HG03280 (cell line): ENCODE measurements around the gene PCSK1N.
"Not testable (repeated sequence)": the region's sequence is repeated elsewhere in the genome, so short reads cannot be mapped to it uniquely, and the experiment has no call there.

Experiments
- ATAC-seq: cut with Tn5 transposase; IDR thresholded peaks from one replicate; pipeline ENCODE4 v1.9.1; 2021; ENCODE audit warnings: mild to moderate bottlenecking, moderate library complexity; ENCODE audit not compliant: unreplicated experiment

Gene PCSK1N, protein sequence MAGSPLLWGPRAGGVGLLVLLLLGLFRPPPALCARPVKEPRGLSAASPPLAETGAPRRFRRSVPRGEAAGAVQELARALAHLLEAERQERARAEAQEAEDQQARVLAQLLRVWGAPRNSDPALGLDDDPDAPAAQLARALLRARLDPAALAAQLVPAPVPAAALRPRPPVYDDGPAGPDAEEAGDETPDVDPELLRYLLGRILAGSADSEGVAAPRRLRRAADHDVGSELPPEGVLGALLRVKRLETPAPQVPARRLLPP

GRCh38 chrX:48835524-48836329, at the start of gene PCSK1N:
Gene PCSK1N (minus strand): TSS chrX:48835610. CDS start chrX:48835532, 78 bp downstream.
- ATAC-seq = no peak

GRCh38 chrX:48883729-48884128, 48.3 kb upstream of the PCSK1N start:
- ATAC-seq = no peak

GRCh38 chrX:48876944-48877343, 41.5 kb upstream of the PCSK1N start:
- ATAC-seq = not testable (repeated sequence)

DNA sequence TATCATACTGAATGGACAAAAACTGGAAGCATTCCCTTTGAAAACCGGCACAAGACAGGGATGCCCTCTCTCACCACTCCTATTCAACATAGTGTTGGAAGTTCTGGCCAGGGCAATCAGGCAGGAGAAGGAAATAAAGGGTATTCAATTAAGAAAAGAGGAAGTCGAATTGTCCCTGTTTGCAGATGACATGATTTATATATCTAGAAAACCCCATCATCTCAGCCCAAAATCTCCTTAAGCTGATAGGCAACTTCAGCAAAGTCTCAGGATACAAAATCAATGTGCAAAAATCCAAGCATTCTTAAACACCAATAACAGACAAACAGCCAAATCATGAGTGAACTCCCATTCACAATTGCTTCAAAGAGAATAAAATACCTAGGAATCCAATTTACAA, 36.6 kb upstream of the PCSK1N start:
- ATAC-seq = not testable (repeated sequence)

DNA sequence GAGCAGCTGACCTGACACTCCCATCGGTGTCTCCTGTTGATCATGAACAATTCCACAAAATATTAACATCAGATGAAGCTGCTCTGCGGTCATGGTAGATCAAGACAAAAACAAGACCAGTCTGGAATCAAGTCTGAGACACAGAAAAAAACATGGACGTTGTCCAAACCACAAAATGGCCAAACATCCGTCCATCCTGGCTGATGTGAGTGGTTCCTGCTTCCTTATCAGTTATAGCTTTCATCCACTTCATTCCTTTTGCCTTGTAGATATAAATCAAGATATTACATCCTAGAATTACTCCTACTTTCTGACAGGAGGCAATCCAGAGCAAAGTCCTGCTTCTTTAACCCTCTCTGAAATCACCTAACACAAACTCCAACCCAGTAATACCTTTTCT, 28.8 kb upstream of the PCSK1N start:
- no peak for ATAC-seq

DNA sequence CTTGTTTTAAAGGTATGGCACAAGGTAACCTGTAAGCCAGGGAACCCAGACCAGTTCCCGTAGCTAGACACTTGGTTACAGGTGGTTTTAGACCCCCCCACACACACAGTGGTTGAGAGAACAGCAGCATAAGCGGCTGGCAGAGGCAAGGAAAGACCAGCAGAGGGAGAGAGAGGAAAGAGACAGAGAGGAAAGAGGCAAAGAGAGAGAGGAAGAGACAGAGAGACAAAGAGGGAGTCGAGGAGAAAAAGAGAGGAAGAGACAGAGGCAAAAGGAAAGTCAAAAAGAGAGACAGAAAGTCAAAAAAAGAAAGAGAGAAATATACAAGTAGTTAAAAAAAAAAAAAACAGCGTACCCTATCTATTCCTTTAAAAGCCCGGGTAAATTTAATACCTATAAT, 19.5 kb upstream of the PCSK1N start:
- ATAC-seq = no peak

DNA sequence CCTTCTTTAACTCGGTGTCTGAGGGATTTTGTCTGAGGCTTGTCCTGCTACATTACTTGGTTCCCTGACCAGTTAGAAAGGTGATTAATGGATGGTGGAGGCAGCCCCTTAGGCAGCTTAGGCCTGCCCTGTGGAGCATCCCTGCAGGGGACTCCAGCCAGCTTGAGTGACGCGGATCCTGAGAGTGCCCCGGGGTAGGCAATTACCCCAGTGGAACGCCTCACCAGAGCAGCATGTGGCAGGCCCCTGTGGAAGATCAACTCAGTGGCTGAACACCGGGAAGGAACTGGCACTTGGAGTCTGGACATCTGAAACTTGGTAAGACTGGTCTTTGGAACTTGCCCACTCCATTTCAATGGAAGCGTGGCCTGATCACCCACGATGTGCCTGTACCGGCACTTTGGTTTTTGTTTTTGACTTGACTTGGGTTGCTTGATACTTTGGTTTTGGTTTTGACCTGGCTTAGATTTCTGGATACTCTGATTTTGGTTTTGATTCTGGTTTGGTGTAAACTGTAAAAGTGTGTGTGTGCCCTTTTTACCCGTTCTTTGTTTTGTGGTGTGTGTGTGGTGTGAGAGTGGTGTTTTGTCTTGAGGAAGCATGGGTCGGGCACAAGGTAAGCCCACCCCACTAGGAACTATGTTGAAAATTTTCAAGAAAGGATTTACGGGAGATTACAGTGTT, 18.9 kb upstream of the PCSK1N start:
- ATAC-seq = not testable (repeated sequence)

- ATAC-seq = not testable (repeated sequence)
These were observed 18.1 kb upstream of the PCSK1N start for GRCh38 chrX:48853494-48853893.

GRCh38 chrX:48852857-48853256, 17.4 kb upstream of the PCSK1N start:
- ATAC-seq = no peak

GRCh38 chrX:48848847-48849246, 13.4 kb upstream of the PCSK1N start:
- ATAC-seq = no peak

DNA sequence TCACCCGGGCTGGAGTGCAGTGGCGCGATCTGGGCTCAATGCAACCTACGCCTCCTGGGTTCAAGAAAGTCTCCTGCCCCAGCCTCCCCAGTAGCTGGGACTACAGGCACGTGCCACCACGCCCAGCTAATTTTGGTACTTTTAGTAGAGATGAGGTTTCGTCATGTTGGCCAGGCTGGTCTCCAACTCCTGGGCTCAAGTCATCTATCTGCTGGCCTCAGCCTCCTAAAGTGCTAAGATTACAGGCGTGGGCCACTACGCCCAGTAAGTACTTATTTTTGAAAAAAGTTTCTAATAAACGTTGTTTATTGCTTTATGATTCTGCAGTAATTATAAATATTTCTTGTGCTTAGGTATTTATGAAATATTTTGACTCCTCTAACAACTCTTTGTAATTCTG, 4.3 kb upstream of the PCSK1N start:
- no peak for ATAC-seq

- no peak for ATAC-seq
These were observed 1.1 kb downstream of the PCSK1N start for GRCh38 chrX:48834383-48834709.

DNA sequence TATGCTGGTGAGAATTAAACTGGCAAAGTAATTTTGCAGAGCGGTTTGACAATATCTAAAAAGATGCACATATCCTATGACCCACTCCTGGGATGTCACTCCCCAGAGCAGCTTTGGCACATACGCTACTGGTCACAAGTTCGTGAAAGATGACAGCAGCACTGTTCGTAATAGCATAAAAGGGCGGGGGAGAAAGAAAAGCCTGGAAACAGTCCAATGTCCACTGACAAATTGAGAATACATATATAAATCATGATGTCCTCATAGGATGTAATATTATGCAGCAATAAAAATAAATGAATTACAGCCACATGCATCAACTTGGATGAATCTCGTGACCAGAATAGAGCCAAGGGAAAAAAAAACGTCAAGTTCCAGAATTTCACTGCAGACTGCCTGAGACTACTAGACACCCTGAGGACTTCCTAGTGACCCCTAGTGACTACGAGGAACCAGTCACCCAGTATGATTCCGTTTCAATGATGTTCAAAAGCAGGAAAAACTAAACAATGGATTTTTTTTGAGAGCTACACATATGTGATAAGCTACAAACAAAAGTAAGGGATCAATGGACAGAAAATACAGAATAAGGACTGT, 1.8 kb downstream of the PCSK1N start:
- ATAC-seq = no peak

GRCh38 chrX:48831909-48832291, 3.5 kb downstream of the PCSK1N start:
- ATAC-seq = no peak

DNA sequence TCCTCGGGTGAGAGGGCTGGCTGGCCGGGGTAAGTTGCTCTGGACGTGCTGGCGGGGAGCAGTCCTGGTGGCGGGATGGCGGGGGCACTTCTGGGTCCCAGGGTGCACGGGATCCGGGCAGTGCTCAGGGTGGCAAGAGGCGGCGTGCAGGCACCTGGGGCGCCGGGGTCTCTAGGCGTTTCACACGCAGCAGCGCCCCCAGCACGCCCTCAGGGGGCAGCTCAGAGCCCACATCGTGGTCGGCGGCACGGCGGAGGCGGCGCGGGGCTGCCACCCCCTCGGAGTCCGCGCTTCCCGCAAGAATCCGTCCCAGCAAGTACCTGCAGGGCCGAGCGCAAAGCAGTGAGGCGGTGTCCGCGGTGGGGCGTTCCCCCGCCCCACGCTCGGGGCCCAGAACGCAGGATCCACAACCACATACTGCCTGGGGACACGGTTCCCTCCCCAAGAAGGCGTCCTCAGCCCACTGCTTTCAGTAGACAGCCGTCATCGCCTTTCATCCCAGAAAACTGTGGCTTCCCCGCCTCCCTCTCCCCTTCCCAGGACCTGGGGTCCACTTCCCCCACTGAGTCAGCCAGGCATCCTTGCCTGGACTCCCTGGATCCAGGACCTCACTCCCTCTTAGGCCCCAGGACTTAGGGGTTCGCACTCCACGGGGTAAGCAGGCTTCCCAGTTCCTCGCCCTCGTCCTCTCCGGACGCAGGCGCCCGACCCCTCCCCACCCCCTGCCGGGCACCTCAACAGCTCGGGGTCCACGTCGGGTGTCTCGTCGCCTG, 4.1 kb downstream of the PCSK1N start:
- ATAC-seq = no peak

DNA sequence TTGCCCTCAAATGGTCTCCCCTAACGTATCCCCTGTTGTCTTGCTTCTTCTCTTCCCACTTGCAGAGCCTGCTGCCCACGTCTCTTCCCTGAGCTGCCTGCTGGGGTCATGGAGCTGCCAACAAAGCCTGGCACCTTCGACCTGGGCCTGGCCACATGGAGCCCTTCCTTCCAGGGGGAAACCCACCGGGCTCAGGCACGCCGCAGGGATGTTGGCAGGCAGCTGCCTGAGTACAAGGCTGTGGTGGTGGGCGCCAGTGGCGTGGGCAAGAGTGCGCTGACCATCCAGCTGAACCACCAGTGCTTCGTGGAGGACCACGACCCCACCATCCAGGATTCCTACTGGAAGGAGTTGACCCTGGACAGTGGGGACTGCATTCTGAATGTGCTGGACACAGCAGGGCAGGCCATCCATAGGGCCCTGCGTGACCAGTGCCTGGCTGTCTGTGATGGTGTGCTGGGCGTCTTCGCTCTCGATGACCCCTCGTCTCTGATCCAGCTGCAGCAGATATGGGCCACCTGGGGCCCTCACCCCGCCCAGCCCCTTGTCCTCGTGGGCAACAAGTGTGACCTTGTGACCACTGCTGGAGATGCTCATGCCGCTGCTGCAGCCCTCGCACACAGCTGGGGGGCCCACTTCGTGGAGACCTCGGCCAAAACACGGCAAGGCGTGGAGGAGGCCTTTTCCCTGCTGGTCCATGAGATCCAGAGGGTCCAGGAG, 6.2 kb downstream of the PCSK1N start:
- no peak for ATAC-seq

DNA sequence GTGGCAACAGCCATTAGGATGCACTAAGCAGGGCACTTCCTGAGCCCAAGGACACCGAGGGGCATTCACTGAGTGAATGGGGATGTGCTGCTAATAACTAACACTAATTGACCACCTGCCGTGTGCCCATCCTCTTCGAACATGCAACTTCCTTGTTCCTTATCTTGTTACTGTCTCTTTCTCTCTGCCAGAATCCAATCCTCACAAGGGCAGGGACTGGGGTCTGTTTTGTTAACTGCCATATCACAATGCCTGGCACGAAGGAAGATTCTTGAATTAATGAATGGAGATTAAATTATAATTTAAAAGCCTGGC, 7.8 kb downstream of the PCSK1N start:
- no peak for ATAC-seq

DNA sequence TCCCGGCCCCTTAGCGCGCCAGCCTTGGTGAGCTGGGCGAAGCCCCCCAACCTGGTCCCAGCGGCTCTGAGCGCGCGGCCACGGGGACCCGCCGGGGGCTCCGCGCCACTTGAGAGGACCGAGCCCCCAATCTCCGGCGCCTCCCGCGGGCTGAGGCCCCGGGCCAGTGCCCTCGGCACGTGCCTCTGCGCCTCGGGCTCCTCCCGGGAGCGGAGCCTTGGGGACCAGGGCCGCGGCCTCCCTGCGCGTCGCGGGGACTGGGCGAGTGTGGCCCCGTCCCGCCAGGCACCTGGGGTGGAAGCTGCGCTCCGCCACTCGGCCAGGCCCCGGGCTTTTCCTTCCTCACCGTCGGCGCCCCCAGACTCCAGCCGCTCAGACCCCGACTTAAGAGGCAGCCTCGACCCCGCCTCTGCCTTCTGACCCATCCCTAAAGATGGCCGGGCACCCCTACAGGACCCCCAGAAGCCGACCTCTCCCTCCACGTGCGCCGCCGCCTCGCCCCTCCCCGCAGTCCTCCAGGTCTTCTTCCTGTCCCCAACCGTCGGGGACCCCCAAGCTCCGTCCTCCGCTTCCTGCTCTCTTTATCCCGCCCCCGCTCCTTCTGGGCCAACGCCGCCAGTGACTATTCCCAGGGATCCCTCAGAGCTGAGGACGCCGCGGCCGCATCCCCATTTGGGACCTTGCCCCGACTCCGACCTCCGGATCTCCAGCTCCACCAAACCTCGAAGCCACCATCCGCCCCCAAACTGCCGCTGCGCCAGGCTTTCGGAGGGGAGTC, 8.3 kb downstream of the PCSK1N start:
- ATAC-seq = no peak

DNA sequence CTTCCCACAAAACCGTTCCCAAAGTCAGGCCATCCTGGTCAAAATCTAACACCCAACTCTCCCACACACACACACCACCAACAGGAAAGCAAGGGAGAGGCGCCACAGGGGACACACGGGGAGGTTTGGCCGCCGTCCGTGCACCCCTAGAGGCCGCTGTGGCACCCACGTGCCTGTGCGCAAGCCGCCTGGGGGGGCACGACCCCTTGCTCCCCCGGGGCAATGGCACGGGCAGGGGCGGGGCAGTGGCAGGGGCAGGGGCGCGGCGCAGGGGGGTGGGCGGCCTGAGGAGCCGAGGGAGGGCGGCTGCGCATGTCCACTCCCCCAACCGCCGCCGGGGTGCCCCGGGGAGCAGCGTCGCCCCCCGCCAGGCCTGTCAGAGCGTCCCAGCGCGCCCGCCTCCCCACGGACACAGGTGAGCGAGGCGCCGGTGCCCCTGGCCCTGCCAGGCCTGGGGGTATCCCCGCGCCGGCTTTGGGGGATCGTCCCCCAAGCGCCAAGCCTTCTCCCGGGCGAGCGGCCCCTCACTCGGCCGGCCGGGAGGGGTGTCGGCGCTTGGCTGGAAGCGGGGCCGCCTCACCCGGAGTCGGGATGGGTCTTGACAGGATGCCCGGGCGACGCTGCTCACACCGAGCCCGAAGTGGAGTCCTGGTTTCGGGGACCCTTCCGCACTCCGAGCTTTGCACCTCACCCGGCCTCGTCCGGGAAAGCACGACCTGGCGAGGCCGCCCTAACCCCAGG, 9.1 kb downstream of the PCSK1N start, which contains the start of gene ERAS:
TSS of gene ERAS (plus strand) at position 379 of the 741 bp plus-strand sequence. CDS start 2,611 bp downstream, outside the sequence.
- ATAC-seq = no peak
